ENCODE measurements around the gene DHX35.

GRCh38 chr20:39072132-39072531, 110.0 kb downstream of the DHX35 start:
- TF ChIP-seq FOSL1 (IDR thresholded peaks at IDR 0.05; ENCODE audit: low read depth), result no peak
- TF ChIP-seq POLR2A (IDR thresholded peaks at IDR 0.05; ENCODE audit: borderline replicate concordance, extremely low read depth, insufficient read depth, insufficient read length), result no peak
- TF ChIP-seq SRF (IDR thresholded peaks at IDR 0.05; ENCODE audit: low read depth), result no peak
- TF ChIP-seq CTCF (IDR thresholded peaks at IDR 0.05 in 2 of 3, conservative IDR thresholded peaks at IDR 0.05 in 1 of 3; ENCODE audit: borderline replicate concordance in 1 of 3, insufficient read depth in 1 of 3, low read depth in 2 of 3, low read length in 2 of 3), result no peak
- TF ChIP-seq POLR2AphosphoS5 (IDR thresholded peaks at IDR 0.05; ENCODE audit: low read depth, low read length), result no peak
- no peak for TF ChIP-seq YY1 (IDR thresholded peaks at IDR 0.05; ENCODE audit: extremely low read depth, insufficient replicate concordance, low read depth, low read length)
- TF ChIP-seq ZNF274 (IDR thresholded peaks at IDR 0.05; ENCODE audit: low read depth, low read length), result no peak

Data from HCT116 (cell line).